Keratinocyte (primary cell): ENCODE measurements around the gene BCAS2. TPM values are rescaled to one million over a fixed set of nuclear protein-coding genes. Genes with fewer than 3 reads are reported as not detected.

Source experiments
- DNase-seq: peaks from one replicate; pipeline ENCODE4 v3.0.0-alpha.2; 2011; ENCODE audit warnings: low read depth, missing footprints, low spot score
- FAIRE-seq: peaks from 2 replicates; lab custom pipeline; 2011; peaks lifted over from hg19 to GRCh38; lab: Jason Lieb, UNC
- H2AFZ ChIP-seq: 2 replicates; pipeline ENCODE4 v1.6.0; 2012; ENCODE audit warnings: low read length, control low read depth, inconsistent platforms; ENCODE audit not compliant: control insufficient read depth
- H3K27ac ChIP-seq: 2 replicates; pipeline ENCODE4 v1.5.1; 2011; ENCODE audit warnings: low read length; ENCODE audit not compliant: control insufficient read depth, insufficient read depth
- H3K27me3 ChIP-seq: 3 replicates; pipeline ENCODE4 v1.6.0; 2011; ENCODE audit warnings: low read length; ENCODE audit not compliant: control insufficient read depth, insufficient read depth; ENCODE audit errors: extremely low read depth
- H3K36me3 ChIP-seq, 2 experiments: 2 replicates in 1 of 2; 3 replicates in 1 of 2; pipeline ENCODE4 v1.5.1; 2011; ENCODE audit warnings: low read length in 2 of 2, mild to moderate bottlenecking in 1 of 2; ENCODE audit not compliant: control insufficient read depth in 2 of 2, insufficient read depth in 2 of 2; ENCODE audit errors: extremely low read depth in 1 of 2
- H3K4me1 ChIP-seq: 3 replicates; pipeline ENCODE4 v1.5.1; 2011; ENCODE audit warnings: low read length; ENCODE audit not compliant: control insufficient read depth, insufficient read depth; ENCODE audit errors: extremely low read depth
- H3K4me2 ChIP-seq: 3 replicates; pipeline ENCODE4 v1.6.0; 2011; ENCODE audit warnings: low read depth, low read length; ENCODE audit not compliant: control insufficient read depth, insufficient read depth; ENCODE audit errors: extremely low read depth
- H3K4me3 ChIP-seq, 3 experiments: fragments of 200-600 bp in 1 of 3; sonication (generic) in 1 of 3; 2 replicates in 2 of 3; 3 replicates in 1 of 3; pipeline ENCODE4 v1.5.1; 2011 to 2016; ENCODE audit warnings: low read length in 3 of 3, mild to moderate bottlenecking in 3 of 3, control low read depth in 2 of 3, inconsistent platforms in 1 of 3, low read depth in 1 of 3, mixed read lengths in 1 of 3, mixed run types in 1 of 3, moderate library complexity in 1 of 3; ENCODE audit not compliant: control insufficient read depth in 2 of 3, insufficient read depth in 2 of 3; ENCODE audit errors: extremely low read depth in 1 of 3
- H3K79me2 ChIP-seq: 2 replicates; pipeline ENCODE4 v1.6.0; 2012; ENCODE audit warnings: low read length; ENCODE audit not compliant: control insufficient read depth, insufficient read depth
- H3K9ac ChIP-seq: 3 replicates; pipeline ENCODE4 v1.6.0; 2011; ENCODE audit warnings: low read length; ENCODE audit not compliant: control insufficient read depth, insufficient read depth; ENCODE audit errors: extremely low read depth
- H3K9me1 ChIP-seq: 3 replicates; pipeline ENCODE4 v1.6.0; 2011; ENCODE audit warnings: low read length; ENCODE audit not compliant: control insufficient read depth, insufficient read depth; ENCODE audit errors: extremely low read depth
- H3K9me3 ChIP-seq: 2 replicates; pipeline ENCODE4 v1.5.1; 2012; ENCODE audit warnings: low read depth, low read length; ENCODE audit not compliant: control insufficient read depth
- H4K20me1 ChIP-seq: 3 replicates; pipeline ENCODE4 v1.6.0; 2011; ENCODE audit warnings: low read length; ENCODE audit not compliant: control insufficient read depth, insufficient read depth; ENCODE audit errors: extremely low read depth
- CTCF ChIP-seq, 3 experiments: IDR thresholded peaks in 1 of 3; conservative IDR thresholded peaks in 1 of 3; optimal IDR thresholded peaks in 1 of 3; 2 replicates in 2 of 3; 3 replicates in 1 of 3; pipeline versions ENCODE3 to v1.5.1; 2011; ENCODE audit warnings: low read length in 3 of 3, mild to moderate bottlenecking in 3 of 3, moderate library complexity in 2 of 3, control low read depth in 1 of 3, inconsistent platforms in 1 of 3; ENCODE audit not compliant: insufficient read depth in 2 of 3; ENCODE audit errors: extremely low read depth in 1 of 3
- EZH2 ChIP-seq: IDR thresholded peaks from one replicate; pipeline ENCODE4 v1.6.1; 2012; ENCODE audit warnings: inconsistent platforms, mild to moderate bottlenecking, low read length, moderate library complexity
- dilution Hi-C: fragments of 300-500 bp; cut with MboI; formaldehyde crosslinking; loops from one replicate; pipeline ENCODE4 v1.7.0; 2020; ENCODE audit warnings: low sequenced_read_pairs; ENCODE audit not compliant: extremely low pct_ligation_motif_present
- polyA plus RNA-seq, 5 experiments: library from polyadenylated mRNA; depleted of rRNA in 3 of 5; stranded (reverse) in 3 of 5; stranded (forward) in 1 of 5; unstranded in 1 of 5; fragments of >200 nt; gene quantifications; 1 replicate in 1 of 5; 2 replicates in 3 of 5; 3 replicates in 1 of 5; pipeline versions ENCODE4 v1.2.1 to v1.2.3, GENCODE V29; 2011 to 2012; ENCODE audit warnings: missing spikeins in 2 of 5, low read depth in 1 of 5, low replicate concordance in 1 of 5

Gene BCAS2
- polyA plus RNA-seq, 1 donor (not counting 4 experiments of a cell fraction or from before 2014, with no cell fraction given), result 60.8 TPM

GRCh38 chr1:114623364-114623763 lies 41.9 kb upstream of the BCAS2 start:
- DNase-seq, result no peak
- Histone ChIP-seq H3K27me3 (no peaks in the 10 kb centered on the region), H3K9me1 (no peaks in the 10 kb centered on the region), H2AFZ (no peak overlapping the region), H3K27ac (no peak overlapping the region), H3K9ac (no peak overlapping the region), H3K4me2 (no peak overlapping the region), H3K36me3 (peaks cover 0 to 8% of the 10 kb centered on the region in 2 experiments), H3K4me3 (no peak overlapping the region), H3K9me3 (no peaks in the 10 kb centered on the region), H3K79me2 (peaks cover 5% of the 10 kb centered on the region), H4K20me1 (no peaks in the 10 kb centered on the region), H3K4me1 (peaks cover 19% of the 10 kb centered on the region)
- dilution Hi-C loops, result no loop called here
- TF ChIP-seq CTCF (optimal IDR thresholded peaks at IDR 0.05 in 1 of 3, IDR thresholded peaks at IDR 0.05 in 1 of 3, conservative IDR thresholded peaks at IDR 0.05 in 1 of 3; ENCODE audit: extremely low read depth in 1 of 3, insufficient read depth in 2 of 3, low read length in 3 of 3) (no peak), EZH2 (no peak)
- no peak for FAIRE-seq

- dilution Hi-C loops, result no loop called here
- DNase-seq, result no peak
- TF ChIP-seq EZH2 (no peak), CTCF (optimal IDR thresholded peaks at IDR 0.05 in 1 of 3, IDR thresholded peaks at IDR 0.05 in 1 of 3, conservative IDR thresholded peaks at IDR 0.05 in 1 of 3; ENCODE audit: extremely low read depth in 1 of 3, insufficient read depth in 2 of 3, low read length in 3 of 3) (peak; percentile 31 to 46 (median 32))
These were observed 39.0 kb upstream of the BCAS2 start for GRCh38 chr1:114620419-114620818.

More at GRCh38 chr1:114620419-114620818, 39.0 kb upstream of the BCAS2 start:
- peak overlapping the region; percentile 77 for H3K9ac ChIP-seq
- no peaks in the 10 kb centered on the region for H3K27me3 ChIP-seq
- peak; percentile 26 for FAIRE-seq
- no peaks in the 10 kb centered on the region for H3K79me2 ChIP-seq
- H3K4me2 ChIP-seq, result peak overlapping the region; percentile 94
- peaks cover 19% of the 10 kb centered on the region for H3K4me1 ChIP-seq
- peak overlapping the region; percentile 73 for H2AFZ ChIP-seq
- H3K9me1 ChIP-seq, result no peaks in the 10 kb centered on the region
- H3K27ac ChIP-seq, result peak overlapping the region; percentile 93
- H3K36me3 ChIP-seq, result peaks cover 4 to 8% of the 10 kb centered on the region in 2 experiments
- H3K9me3 ChIP-seq, result no peaks in the 10 kb centered on the region
- H3K4me3 ChIP-seq, result no peak overlapping the region
- H4K20me1 ChIP-seq, result no peaks in the 10 kb centered on the region
